ENCODE data around the gene CD247.

The CD247 gene

GRCh38 chr1:167418391-167418790, 99.9 kb downstream of the CD247 start:
- H3K4me3 ChIP-seq (ENCODE audit: low read depth, low read length), result no peak overlapping the region
- ChIA-PET CTCF (interaction anchor here (0.6 to 0.9 kb wide), 4 partner anchors 8 to 79 kb away, joined by 3 read pairs; no protein-coding TSS in a partner anchor), POLR2A (interaction anchor here (1.4 kb wide), 1 partner anchor 198 kb away, joined by 3 read pairs; the partner anchor contains the start of gene POU2F1)
- peaks cover 0 to 22% of the 10 kb centered on the region in 2 experiments for H3K36me3 ChIP-seq (ENCODE audit: control insufficient read depth in 2 of 2, insufficient read depth in 1 of 2, low read length in 2 of 2)
- no peaks in the 10 kb centered on the region for H3K9me3 ChIP-seq (ENCODE audit: control insufficient read depth, insufficient read depth, low read depth, low read length)
- TF ChIP-seq ZNF155 (tag by site-specific recombination; IDR thresholded peaks at IDR 0.05), result no peak
- no peak for TF ChIP-seq ZNF239 (tag by site-specific recombination; IDR thresholded peaks at IDR 0.05)
- peaks cover 4% of the 10 kb centered on the region; the same call in 1 of the 2 replicates for H3K4me1 ChIP-seq (ENCODE audit: control insufficient read depth, insufficient read depth, low read length)
- no peak overlapping the region for H3K27ac ChIP-seq (ENCODE audit: extremely low read depth, low read depth, low read length)

- CTCF ChIA-PET, result interaction anchor here (0.7 to 1.0 kb wide), 2 partner anchors 18 to 398 kb away, joined by 3 to 4 read pairs; no protein-coding TSS in a partner anchor
- TF ChIP-seq KLF10 (tag by site-specific recombination; IDR thresholded peaks at IDR 0.05) (peak; percentile 29; the same call in 1 of the 2 replicates), ZNF610 (tag by site-specific recombination; IDR thresholded peaks at IDR 0.05; ENCODE audit: borderline replicate concordance) (no peak)
Measured at GRCh38 chr1:167416506-167416905, 101.8 kb downstream of the CD247 start.

GRCh38 chr1:167413328-167413727, 105.0 kb downstream of the CD247 start:
- ChIA-PET POLR2A (no interaction called here), CTCF (interaction anchor here (0.9 to 1.5 kb wide), 4 partner anchors 12 to 275 kb away, joined by 3 to 6 read pairs (median 4); no protein-coding TSS in a partner anchor)
- Histone ChIP-seq H3K4me3 (ENCODE audit: low read depth, low read length) (no peak overlapping the region), H3K27ac (ENCODE audit: extremely low read depth, low read depth, low read length) (no peak overlapping the region), H3K36me3 (ENCODE audit: control insufficient read depth in 2 of 2, insufficient read depth in 1 of 2, low read length in 2 of 2) (peaks cover 0 to 39% of the 10 kb centered on the region in 2 experiments), H3K9me3 (ENCODE audit: control insufficient read depth, insufficient read depth, low read depth, low read length) (no peaks in the 10 kb centered on the region), H3K4me1 (ENCODE audit: control insufficient read depth, insufficient read depth, low read length) (peaks cover 2% of the 10 kb centered on the region; the same call in 1 of the 2 replicates)
- TF ChIP-seq ZNF302 (tag by site-specific recombination; IDR thresholded peaks at IDR 0.05; ENCODE audit: low read depth) (no peak), ZNF280C (tag by site-specific recombination; IDR thresholded peaks at IDR 0.05) (no peak), SP3 (tag by site-specific recombination; IDR thresholded peaks at IDR 0.05) (no peak), ZNF157 (tag by site-specific recombination; IDR thresholded peaks at IDR 0.05) (no peak), PRDM2 (tag by site-specific recombination; IDR thresholded peaks at IDR 0.05; ENCODE audit: borderline replicate concordance) (no peak), PRDM4 (tag by site-specific recombination; IDR thresholded peaks at IDR 0.05) (no peak), ZFHX2 (tag by site-specific recombination; conservative IDR thresholded peaks at IDR 0.05) (no peak), ZNF529 (tag by site-specific recombination; IDR thresholded peaks at IDR 0.05; ENCODE audit: insufficient replicate concordance) (no peak), KLF8 (tag by site-specific recombination; IDR thresholded peaks at IDR 0.05) (no peak), MYNN (tag by site-specific recombination; IDR thresholded peaks at IDR 0.05; ENCODE audit: borderline replicate concordance) (no peak), KLF10 (tag by site-specific recombination; IDR thresholded peaks at IDR 0.05) (no peak), ZNF112 (tag by site-specific recombination; IDR thresholded peaks at IDR 0.05) (no peak), ATF2 (tag by site-specific recombination; IDR thresholded peaks at IDR 0.05; ENCODE audit: low read depth) (no peak), OVOL3 (tag by site-specific recombination; IDR thresholded peaks at IDR 0.05) (no peak), ZNF350 (tag by site-specific recombination; IDR thresholded peaks at IDR 0.05) (no peak), ZNF366 (tag by site-specific recombination; conservative IDR thresholded peaks at IDR 0.05) (no peak)

More at GRCh38 chr1:167416506-167416905, 101.8 kb downstream of the CD247 start:
- Histone ChIP-seq H3K36me3 (ENCODE audit: control insufficient read depth in 2 of 2, insufficient read depth in 1 of 2, low read length in 2 of 2) (peaks cover 0 to 39% of the 10 kb centered on the region in 2 experiments), H3K4me1 (ENCODE audit: control insufficient read depth, insufficient read depth, low read length) (peaks cover 4% of the 10 kb centered on the region; the same call in 1 of the 2 replicates), H3K4me3 (ENCODE audit: low read depth, low read length) (no peak overlapping the region), H3K27ac (ENCODE audit: extremely low read depth, low read depth, low read length) (no peak overlapping the region), H3K9me3 (ENCODE audit: control insufficient read depth, insufficient read depth, low read depth, low read length) (no peaks in the 10 kb centered on the region)
- POLR2A ChIA-PET, result no interaction called here
